Hematopoietic multipotent progenitor cell treated with erythropoietin and hydrocortisone succinate and interleukin-3 and kit ligand, for 17 days (in vitro differentiated cells): ENCODE results near the gene STX4.

Source experiments
- DNase-seq: peaks from one replicate; pipeline ENCODE4 v3.0.0-alpha.2; 2015; ENCODE audit warnings: low spot score

Gene STX4, protein sequence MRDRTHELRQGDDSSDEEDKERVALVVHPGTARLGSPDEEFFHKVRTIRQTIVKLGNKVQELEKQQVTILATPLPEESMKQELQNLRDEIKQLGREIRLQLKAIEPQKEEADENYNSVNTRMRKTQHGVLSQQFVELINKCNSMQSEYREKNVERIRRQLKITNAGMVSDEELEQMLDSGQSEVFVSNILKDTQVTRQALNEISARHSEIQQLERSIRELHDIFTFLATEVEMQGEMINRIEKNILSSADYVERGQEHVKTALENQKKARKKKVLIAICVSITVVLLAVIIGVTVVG

DNA sequence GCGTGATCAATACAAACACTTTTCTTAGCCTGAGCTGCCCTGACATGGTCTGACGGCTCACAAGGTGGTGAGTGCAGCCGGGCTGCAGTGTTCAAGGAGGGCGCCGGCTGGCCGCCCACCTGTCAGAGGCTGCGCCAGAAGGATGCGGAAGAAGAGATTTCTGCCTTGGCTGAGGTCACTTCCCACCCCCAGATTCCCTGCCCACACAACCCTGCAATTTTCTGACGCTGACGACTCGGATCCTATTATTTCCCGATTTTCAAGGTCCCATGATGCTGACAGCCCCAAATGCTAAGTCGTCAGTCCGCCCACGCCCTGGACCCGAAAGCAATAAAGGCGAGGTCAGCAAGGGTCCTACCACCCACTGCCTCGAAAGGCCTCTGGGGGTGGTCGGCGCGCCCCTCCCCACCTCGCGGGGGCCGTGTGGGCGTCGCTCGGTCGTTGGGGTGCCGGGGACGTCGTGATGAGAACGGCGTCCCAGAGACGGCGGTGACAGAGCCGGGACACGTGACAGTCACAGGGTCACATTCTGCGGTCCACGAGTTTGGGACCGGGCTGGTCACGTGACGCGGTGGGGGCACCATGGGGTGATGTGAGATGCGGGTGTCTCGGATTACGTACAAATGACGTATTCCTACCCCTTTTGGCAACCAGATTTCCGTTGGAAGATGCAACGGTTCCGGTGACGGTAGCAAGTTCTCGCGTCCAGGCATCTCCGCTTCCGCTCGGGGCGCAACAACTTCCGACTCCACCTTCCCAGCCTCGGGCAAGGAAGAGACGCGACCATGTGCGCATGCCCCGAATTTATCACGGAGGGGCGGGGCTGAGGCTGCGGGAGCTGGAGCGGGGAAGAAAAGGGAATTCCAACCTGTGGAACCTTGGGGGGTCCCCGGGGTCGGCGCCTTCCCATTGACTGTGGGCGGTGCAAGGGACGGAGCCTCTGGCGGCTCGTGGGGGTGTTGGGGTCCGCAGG is at the start of gene STX4:
Gene STX4, plus strand, starts transcription at position 823 of the 973 bp plus-strand sequence. CDS start 248 bp downstream, outside the sequence.
- DNase-seq: peak; percentile 99

DNA sequence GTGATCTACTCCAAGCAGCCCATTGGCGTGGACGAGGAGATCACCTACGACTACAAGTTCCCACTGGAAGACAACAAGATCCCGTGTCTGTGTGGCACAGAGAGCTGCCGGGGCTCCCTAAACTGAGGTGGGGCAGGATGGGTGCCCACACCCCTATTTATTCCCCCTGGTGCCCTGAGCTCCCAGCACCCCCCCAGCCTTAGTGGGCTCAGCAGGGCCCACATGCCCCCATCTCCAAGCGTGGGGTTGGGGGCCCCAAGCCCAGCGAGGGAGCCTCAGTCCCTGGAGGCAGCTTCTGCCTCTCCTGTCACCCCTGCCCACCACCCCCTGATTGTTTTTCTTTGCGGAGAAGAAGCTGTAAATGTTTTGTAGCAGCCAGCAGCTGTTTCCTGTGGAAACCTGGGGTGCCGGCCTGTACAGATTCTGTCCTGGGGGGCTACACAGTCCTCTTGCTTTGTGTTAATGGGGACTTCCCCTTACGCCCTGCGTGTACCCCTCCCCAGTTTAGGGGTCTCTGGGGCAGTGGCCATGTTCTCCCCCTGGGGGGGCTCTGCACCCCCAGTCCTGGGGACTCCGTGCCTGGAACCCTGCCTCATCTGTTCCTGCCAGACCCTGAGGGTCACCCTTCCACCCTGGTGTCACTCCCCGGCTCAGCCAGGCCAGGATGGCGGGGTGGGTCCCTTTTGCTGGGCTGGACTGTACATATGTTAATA is 49.3 kb upstream of the STX4 start:
- no peak for DNase-seq

DNA sequence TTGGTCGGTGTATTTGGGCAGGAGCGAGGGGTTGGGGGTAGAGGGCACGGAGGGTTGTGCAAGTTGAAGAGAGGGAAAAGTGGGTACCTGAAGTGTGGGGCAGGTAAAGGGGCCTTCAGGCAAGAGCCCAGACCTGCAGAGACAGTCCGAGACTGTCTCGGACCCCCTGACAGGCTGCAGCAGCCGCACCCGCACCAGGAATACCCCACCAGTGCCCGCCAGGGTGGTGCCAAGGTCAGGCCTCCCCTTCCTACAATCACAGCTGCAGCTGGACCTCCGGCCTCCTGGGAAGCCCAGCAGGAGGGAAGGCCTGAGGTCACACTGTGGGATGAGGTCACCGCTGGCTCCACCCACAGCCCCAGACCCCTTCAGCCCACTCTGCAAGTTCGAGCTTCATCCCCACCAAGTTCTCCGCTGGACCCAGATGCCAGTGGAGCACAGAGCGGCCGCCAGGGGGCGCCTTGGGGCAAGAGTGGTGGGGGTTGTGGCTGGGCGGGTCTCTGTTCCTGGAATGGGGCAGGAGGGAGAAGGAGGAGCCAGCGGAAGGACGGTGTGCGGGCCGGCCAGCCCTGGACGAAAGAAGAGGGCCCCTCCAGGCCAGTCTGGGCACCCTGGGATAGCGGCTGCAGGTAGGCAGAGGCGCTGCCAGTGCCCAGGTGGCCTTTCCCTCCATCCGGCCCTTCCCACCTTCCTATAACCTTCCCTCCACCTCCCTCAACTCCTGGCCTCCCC is 48.5 kb upstream of the STX4 start, which contains the start of gene HSD3B7:
Gene HSD3B7, plus strand, starts transcription at position 539 of the 732 bp plus-strand sequence. CDS start 452 bp downstream, outside the sequence.
- DNase-seq: peak; percentile 85

DNA sequence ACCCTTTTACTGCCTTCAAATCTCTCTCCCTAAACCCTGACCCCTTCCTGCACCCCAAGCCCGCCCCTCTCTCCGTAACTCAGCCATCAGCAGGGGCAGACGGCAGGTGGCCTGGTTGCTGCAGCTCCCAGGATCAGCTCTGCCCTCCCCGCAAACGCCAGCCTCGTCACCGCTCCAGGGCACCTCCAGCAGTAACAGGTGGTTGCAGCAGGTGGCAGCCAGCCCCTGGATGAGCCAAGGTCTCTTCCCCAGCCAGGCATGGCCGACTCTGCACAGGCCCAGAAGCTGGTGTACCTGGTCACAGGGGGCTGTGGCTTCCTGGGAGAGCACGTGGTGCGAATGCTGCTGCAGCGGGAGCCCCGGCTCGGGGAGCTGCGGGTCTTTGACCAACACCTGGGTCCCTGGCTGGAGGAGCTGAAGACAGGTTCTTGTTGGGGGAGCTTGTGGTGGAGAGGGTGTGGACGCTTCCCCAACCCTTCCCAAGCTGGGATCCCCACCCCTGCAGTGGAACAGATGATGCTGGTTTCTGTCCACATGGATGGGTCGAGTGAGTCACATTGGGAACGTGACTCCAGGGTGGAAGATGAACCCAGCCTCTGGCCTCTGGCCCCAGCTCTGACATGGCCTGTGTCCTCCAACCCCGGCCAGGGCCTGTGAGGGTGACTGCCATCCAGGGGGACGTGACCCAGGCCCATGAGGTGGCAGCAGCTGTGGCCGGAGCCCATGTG is 47.8 kb upstream of the STX4 start:
- no peak for DNase-seq

DNA sequence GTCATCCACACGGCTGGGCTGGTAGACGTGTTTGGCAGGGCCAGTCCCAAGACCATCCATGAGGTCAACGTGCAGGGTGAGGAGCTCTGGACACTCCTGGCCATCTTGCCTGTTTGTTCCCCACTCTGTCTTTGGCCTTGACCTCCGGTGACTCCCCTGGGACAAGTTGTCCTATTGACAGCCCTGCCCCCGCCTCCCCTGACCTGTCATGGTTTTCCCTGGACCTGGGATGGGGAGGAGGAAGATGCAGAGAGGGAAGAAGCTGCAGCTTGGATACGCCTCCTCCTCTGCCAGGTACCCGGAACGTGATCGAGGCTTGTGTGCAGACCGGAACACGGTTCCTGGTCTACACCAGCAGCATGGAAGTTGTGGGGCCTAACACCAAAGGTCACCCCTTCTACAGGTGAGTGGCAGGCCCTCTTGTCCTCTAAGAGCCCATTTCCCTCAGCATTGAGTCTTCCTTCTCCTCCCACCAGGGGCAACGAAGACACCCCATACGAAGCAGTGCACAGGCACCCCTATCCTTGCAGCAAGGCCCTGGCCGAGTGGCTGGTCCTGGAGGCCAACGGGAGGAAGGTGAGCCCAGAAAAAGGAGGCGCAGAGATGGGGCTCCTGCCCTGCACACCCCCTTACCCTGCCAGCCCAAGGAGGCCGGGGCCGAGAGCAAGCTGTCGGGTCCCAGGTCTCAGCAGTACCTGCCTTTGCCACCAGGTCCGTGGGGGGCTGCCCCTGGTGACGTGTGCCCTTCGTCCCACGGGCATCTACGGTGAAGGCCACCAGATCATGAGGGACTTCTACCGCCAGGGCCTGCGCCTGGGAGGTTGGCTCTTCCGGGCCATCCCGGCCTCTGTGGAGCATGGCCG is 47.0 kb upstream of the STX4 start:
- DNase-seq: no peak

DNA sequence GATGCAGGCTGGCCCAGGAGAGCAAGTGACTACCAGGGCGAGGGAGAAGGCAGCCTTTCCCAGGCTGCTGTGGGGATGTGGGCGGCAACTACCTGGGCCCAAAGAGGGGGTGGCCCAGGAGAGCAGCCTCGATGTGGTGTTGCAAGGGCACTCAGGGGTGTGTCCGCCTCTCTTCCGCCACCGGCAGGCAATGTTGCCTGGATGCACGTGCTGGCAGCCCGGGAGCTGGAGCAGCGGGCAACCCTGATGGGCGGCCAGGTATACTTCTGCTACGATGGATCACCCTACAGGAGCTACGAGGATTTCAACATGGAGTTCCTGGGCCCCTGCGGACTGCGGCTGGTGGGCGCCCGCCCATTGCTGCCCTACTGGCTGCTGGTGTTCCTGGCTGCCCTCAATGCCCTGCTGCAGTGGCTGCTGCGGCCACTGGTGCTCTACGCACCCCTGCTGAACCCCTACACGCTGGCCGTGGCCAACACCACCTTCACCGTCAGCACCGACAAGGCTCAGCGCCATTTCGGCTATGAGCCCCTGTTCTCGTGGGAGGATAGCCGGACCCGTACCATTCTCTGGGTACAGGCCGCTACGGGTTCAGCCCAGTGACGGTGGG is 45.7 kb upstream of the STX4 start:
- DNase-seq: no peak

DNA sequence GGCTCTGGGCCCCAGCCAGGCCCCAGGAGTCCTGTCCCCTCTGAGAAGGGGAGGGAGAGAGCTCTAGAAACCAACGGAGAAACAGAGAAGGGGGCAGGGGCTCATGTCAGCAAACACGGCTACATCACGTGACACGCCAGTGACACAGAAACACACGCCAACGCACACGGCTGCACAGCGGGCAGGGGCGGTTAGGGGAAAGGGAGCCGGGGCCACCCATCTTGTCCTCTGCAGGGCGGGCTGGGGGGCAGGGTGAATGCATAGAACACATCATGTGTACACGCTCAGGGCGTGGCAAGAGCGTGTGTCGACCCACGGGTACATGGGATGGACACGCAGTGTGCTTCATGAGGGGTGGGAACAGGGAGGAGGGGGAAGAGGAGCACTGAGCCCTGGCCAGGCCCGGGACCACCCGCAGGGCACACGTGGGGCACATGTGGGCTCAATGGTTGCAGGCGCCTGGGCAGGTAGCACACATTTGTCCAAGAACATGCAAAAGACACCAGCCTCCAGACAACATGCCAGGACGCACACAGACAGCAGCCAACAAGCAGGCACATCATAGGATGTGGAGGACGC is 43.8 kb upstream of the STX4 start:
- no peak for DNase-seq

DNA sequence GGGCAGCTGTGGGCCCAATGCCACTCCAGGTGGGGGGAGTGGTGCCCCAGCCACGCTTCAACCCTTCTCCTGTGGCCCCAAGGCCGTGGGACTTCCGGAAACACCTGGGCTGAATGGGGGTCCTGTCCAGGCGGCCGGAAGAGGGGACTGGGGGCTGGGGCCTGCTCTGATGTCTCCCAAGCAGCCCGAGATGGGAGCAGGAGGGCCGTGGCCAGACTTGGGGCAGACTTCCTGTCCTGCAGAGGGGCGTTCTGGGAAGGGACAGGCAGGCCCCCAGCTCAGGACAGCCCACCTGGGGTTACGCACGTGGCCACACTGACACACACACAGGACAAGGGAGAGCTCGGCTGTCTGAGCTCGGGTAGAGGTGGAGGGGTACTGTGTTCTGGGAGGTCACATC is 43.3 kb upstream of the STX4 start:
- DNase-seq: no peak

DNA sequence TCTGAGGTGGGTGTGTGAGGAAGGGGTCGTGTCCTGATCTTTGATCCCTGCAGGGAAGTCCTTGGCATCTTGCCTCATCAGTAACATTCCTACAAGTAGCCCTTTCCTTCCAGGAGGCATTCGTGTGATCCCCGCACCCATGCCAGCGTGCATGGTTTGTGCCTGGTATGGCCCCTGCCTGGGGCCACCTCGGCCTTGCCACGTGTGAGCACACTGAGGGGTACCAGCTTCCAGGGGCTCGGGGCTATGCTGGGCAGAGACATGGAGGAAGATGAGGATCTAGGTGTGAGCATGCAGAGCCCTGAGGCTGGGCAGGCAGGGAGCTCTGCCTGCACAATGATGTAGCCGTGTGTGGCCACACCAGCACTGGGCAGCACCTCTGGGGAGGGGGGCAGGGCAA is 42.3 kb upstream of the STX4 start:
- no peak for DNase-seq

DNA sequence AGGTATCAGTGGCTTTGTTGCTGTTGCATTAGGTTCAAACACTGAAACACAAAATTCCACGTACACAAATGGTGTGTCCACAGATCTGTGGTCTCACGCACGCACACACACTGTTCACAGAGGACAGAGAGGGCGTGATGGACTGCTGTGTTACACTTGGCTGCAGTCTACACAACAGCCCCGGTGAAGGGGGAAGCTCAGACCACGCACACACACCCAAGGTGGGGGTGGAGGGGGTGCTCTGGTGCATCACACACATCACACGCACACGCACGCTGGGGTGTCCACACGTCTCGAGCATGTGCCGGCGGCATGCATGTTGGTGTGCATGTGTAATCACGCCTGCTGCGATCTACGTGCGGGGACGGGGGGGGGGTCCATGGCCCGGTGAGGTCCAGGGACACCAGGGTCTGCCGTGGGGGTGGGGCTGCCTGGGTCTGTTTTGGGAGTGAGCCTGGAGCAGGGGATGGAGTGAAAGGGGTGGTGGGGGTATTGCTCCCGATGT is 41.0 kb upstream of the STX4 start:
- no peak for DNase-seq

DNA sequence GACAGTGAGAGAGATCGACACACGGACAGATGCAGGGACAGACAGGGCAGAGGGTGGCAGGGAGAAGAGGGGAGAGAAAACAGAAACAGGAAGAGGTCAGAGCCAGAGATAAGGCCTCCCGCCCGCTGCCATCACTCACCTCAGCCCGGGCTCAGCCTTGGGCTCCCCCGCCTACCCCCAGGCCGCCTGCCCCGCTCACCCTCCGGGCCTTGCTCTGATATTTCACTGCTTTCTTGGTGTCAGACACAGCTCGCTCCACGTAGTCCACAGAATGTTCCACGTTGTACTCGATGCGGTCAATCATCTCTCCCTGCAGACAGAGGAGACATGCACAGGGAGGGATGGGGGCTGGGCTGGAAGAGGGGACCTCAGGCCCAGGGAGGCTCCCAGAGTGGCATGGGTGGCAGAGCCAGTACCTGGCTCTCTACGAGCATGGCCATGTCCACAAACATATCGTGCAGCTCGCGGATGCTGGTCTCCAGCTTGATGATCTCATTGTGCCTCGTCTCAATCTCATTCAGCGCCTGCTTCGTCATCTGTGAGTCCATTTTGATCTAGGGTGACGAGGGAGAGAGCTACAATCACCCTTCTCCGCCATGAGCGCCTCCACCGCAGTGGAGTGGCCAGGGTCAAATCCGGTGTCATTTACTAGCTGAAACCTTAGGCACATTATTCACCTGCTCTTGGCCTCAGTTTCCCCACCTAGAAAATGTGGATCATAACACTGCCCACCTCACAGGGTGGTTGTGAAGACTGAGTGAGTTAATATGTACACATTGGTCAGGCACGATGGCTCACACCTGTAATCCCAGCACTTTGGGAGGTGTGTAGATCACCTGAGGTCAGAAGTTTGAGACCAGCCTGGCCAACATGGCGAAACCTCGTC is 40.2 kb upstream of the STX4 start:
- no peak for DNase-seq

DNA sequence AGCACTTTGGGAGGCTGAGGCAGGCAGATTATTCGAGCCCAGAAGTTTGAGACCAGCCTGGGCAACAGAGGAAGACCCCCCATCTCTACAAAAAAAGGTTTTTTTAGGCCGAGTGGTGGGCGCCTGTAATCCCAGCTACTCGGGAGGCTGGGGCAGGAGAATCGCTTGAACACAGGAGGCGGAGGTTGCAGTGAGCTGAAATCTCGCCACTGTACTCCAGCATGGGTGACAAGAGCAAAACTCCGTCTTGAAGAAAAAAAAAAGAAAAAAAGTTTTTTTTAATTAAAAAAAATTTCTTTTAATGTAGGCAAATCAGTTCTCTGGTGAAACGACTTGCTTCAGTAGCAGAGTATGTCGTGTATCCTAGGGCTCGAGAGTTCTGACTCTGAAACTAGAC is 37.4 kb upstream of the STX4 start:
- DNase-seq: no peak

DNA sequence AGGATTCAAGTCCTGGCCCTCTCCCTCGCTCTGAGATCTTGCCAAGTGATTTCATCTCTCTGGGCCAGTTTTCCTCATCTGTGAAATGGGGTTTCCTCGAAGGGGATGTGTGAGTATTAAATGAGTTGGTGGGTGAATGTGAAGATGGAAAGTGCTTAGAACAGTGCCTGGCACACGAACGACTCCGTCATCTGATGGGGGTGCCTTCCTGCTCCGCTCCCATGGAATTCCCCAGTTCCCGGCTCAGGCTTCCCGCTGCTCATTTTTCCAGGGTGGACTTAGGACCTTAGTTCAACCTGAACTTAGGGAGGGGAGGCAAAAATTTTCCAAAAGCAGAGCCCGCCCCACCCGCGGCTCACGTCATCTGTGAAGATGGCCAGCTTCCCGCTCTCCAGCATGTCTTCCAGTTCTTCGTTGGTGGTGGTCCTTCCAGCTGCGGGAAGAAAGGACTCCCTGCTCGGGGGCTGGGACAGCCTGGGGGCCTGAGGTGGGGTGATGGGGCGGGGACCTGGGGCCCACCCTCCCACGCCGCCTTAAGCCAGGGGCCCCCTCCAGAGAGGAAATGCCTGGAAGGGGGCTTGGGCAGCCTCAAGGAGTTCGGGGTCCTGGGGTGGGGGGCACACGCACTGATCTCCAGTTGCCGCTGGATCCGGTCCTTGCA is 36.9 kb upstream of the STX4 start:
- DNase-seq: no peak

DNA sequence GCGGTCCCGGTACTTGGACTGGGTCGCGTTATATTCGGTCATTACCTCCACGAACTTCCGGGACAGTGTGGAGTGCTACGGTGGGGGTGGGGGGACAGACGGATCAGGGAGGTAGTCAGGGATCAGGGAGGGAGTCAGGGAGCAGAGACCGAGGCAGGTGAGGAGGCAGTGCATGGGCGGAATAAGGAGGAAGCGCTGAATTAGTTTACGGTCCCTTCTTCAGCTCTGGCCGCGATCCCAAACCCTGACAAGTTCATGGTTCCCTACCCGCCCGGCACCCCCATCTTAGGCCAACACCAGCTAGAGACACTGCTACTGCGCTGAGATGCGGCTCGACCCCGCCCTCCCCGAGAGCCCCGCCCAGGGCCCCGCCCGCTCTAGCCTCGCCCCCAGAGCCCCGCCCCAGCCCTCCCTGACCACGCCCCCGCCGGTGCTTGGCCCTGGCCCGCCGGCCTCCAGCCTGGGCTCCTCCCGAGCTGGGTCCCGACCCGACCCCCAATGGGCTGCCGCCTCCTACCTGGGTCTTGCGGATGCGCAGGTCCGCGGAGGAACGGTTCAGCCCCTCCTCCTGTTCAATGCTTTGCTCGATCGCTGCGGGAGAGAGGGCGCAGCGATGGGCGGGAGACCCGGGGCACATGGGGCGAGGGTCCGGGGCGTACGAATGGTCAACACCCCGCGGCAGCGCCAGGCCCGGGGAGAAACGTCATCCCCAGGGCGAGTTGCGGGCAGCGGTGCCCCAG is 36.2 kb upstream of the STX4 start:
- DNase-seq: peak; percentile 81

DNA sequence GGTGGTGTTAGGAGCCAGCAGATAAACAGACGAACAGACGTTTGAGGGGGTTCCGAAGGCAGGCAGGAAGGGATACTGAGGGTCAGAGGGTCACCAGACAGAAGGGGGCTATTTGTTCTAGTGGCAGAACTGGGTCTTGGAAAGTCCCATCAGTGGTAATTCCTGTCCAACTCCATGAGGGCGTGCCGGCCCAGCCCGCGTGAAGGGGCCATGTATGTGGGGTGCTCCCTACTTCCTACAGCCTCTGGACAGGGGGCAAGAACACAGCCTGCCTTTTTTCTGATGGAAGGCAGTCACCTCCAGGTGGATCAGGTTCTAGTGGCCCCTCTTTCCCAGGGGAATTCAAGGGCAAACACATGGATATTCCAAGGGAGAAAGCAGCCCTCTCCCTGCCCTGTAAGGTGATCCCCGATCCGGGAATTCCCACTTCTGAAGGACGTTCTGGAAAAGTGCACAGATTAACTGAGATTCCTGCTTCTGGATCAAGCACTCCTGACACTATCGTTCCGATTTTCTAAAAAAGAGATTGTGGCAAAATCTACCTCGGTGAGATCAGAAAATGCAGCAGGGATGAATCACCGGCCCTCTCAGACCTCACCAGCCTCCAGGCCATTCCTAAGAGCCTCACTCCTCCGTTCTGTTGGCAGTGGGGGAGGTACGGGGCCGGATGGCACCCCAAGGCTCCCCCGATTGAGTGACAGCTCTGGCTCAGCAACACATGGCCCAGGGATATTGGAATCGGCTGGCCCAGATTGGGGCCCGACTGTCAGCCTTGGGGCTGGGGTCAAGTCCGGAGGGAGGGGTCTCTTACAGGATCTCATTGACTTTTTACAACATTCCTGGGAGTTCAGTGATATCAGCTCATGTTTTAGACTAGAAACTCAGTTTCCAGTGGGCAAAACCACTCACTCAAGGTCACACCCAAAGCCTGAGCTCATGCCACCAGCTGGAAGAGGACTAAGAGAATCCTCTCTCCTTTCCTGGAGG is 35.3 kb upstream of the STX4 start:
- DNase-seq: no peak
